SK-N-SH (cell line): ENCODE measurements around the gene S1PR3.

ENCODE experiments used
- POLR2AphosphoS5 ChIP-seq: IDR thresholded peaks from 2 replicates; pipeline ENCODE4 v1.6.1; 2012; ENCODE audit warnings: low read depth, low read length
- TAF1 ChIP-seq: IDR thresholded peaks from 2 replicates; pipeline ENCODE4 v1.6.1; 2012; ENCODE audit warnings: low read depth, mild to moderate bottlenecking, low read length, moderate library complexity, borderline replicate concordance
- TF ChIP-seq, protein P1 (sequence below): fragments of 200-600 bp; sonication (generic); IDR thresholded peaks from 2 replicates; pipeline ENCODE4 v1.6.1; 2017; ENCODE audit warnings: antibody characterized with exemption, mild to moderate bottlenecking, moderate library complexity
- TF ChIP-seq, protein P2 (sequence below): fragments of 150-350 bp; IDR thresholded peaks from 2 replicates; pipeline ENCODE4 v1.6.1; 2017; ENCODE audit warnings: antibody characterized with exemption, low read length, low read depth, borderline replicate concordance

DNA sequence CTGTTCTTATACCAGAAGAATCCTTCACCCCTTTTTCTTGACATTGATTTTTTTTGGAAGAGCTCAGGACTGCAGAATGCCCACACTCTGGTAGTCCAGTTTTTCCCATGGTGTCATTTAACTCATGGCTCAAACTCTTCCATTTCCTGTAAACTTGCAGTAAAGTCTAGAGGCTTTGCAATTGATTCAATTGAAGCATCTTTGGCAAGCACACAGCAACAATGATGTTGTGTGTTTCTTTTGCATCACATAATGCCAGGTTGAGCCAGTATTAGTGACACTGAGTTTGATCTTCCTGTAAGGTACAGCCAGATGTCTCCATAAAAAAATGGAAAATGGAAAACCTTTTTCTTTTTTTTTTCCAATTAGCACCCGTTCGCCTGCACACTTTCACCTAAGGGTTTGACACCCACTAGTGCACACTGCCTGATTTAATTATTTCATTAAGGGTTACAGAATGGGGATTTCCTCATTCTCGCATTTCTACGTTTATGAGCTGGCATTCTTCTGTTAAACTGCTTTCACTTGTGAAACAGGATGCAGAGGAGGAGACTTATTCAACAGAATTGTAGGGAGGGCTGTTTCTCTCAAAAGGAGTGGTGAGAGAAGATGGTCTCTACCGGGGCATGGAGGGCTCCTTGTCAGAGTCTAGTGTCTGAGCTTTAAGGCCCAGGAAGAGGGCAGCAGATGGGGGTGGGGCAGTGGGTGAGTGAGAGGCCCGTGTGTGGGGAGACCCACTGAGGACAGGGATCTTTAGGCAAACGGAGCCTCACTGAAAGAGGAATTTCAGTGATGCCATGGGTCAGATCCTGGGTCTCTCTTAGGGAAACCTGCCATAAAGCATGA lies 2.2 kb upstream of the S1PR3 start:
- TF ChIP-seq, protein P1, sequence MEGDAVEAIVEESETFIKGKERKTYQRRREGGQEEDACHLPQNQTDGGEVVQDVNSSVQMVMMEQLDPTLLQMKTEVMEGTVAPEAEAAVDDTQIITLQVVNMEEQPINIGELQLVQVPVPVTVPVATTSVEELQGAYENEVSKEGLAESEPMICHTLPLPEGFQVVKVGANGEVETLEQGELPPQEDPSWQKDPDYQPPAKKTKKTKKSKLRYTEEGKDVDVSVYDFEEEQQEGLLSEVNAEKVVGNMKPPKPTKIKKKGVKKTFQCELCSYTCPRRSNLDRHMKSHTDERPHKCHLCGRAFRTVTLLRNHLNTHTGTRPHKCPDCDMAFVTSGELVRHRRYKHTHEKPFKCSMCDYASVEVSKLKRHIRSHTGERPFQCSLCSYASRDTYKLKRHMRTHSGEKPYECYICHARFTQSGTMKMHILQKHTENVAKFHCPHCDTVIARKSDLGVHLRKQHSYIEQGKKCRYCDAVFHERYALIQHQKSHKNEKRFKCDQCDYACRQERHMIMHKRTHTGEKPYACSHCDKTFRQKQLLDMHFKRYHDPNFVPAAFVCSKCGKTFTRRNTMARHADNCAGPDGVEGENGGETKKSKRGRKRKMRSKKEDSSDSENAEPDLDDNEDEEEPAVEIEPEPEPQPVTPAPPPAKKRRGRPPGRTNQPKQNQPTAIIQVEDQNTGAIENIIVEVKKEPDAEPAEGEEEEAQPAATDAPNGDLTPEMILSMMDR: no peak
- TF ChIP-seq, protein P2, sequence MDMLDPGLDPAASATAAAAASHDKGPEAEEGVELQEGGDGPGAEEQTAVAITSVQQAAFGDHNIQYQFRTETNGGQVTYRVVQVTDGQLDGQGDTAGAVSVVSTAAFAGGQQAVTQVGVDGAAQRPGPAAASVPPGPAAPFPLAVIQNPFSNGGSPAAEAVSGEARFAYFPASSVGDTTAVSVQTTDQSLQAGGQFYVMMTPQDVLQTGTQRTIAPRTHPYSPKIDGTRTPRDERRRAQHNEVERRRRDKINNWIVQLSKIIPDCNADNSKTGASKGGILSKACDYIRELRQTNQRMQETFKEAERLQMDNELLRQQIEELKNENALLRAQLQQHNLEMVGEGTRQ: no peak
- TF ChIP-seq POLR2AphosphoS5: no peak
- TF ChIP-seq TAF1: no peak
